CD14-positive monocyte (primary cell): ENCODE results near the gene LRP1B. TPM values are rescaled to one million over a fixed set of nuclear protein-coding genes. Genes with fewer than 3 reads are reported as not detected.

ENCODE experiments used
- DNase-seq, 3 donors: peaks; one replicate each; pipeline ENCODE4 v3.0.0-alpha.2; 2011 to 2022
- H2AFZ ChIP-seq: 2 replicates; pipeline ENCODE4 v1.6.0; 2012; ENCODE audit warnings: mild to moderate bottlenecking, low read depth, low read length, inconsistent platforms; ENCODE audit not compliant: insufficient read depth, poor library complexity, severe bottlenecking
- H3K27ac ChIP-seq, 2 donors: 1 replicate in 1 of 2; 2 replicates in 1 of 2; pipeline ENCODE4 v1.5.1; 2012 to 2013; ENCODE audit warnings: low read length in 2 of 2, control low read depth in 1 of 2, inconsistent platforms in 1 of 2, low read depth in 1 of 2, mild to moderate bottlenecking in 1 of 2
- H3K27me3 ChIP-seq, 2 donors: one replicate each; pipeline versions ENCODE4 v1.6.0 to v1.6.1; 2011 to 2013; ENCODE audit warnings: low read length in 2 of 2; ENCODE audit not compliant: control insufficient read depth in 2 of 2, insufficient read depth in 2 of 2
- H3K36me3 ChIP-seq, 2 donors: replicated peaks in 1 of 2; 1 replicate in 1 of 2; 2 replicates in 1 of 2; pipeline versions ENCODE4 v1.5.1 to v1.6.1; 2012 to 2013; ENCODE audit warnings: low read length in 2 of 2, control low read depth in 1 of 2, inconsistent platforms in 1 of 2, mild to moderate bottlenecking in 1 of 2; ENCODE audit not compliant: insufficient read depth in 2 of 2, control insufficient read depth in 1 of 2
- H3K4me1 ChIP-seq, 2 donors: 1 replicate in 1 of 2; 2 replicates in 1 of 2; pipeline versions ENCODE4 v1.5.1 to v1.6.1; 2012 to 2013; ENCODE audit warnings: low read length in 2 of 2, control low read depth in 1 of 2, inconsistent platforms in 1 of 2, mild to moderate bottlenecking in 1 of 2, moderate library complexity in 1 of 2; ENCODE audit not compliant: insufficient read depth in 2 of 2, control insufficient read depth in 1 of 2
- H3K4me2 ChIP-seq: replicated peaks from 2 replicates; pipeline ENCODE3; 2012; ENCODE audit warnings: low read length, moderate library complexity, mild to moderate bottlenecking; ENCODE audit not compliant: poor library complexity, severe bottlenecking; ENCODE audit errors: extremely low read depth
- H3K4me3 ChIP-seq, 3 experiments: fragments of 200-600 bp in 1 of 3; sonication (generic) in 1 of 3; replicated peaks in 1 of 3; 1 replicate in 2 of 3; 2 replicates in 1 of 3; pipeline ENCODE4 v1.5.1; 2011 to 2013; ENCODE audit warnings: low read length in 3 of 3, mild to moderate bottlenecking in 3 of 3, control low read depth in 2 of 3, low read depth in 2 of 3, inconsistent platforms in 1 of 3, moderate library complexity in 1 of 3
- H3K79me2 ChIP-seq: 2 replicates; pipeline ENCODE4 v1.6.0; 2012; ENCODE audit warnings: mild to moderate bottlenecking, control low read depth, inconsistent platforms, low read length, moderate library complexity; ENCODE audit not compliant: insufficient read depth
- H3K9ac ChIP-seq: 2 replicates; pipeline ENCODE4 v1.6.0; 2017; ENCODE audit warnings: low read length, mild to moderate bottlenecking; ENCODE audit not compliant: insufficient read depth, poor library complexity, severe bottlenecking
- H3K9me3 ChIP-seq, 2 donors: replicated peaks in 1 of 2; 1 replicate in 1 of 2; 2 replicates in 1 of 2; pipeline versions ENCODE4 v1.5.1 to v1.6.1; 2012 to 2013; ENCODE audit warnings: low read length in 2 of 2, control low read depth in 1 of 2; ENCODE audit not compliant: control insufficient read depth in 1 of 2, insufficient read depth in 1 of 2
- H4K20me1 ChIP-seq: 2 replicates; pipeline ENCODE4 v1.6.0; 2012; ENCODE audit warnings: mild to moderate bottlenecking, low read length, control low read depth, moderate library complexity; ENCODE audit not compliant: insufficient read depth
- H3K27ac Mint-ChIP-seq, 7 donors: one replicate each; pipeline ENCODE4 v1.8.0; 2020; ENCODE audit warnings: mild to moderate bottlenecking in 7 of 7, mixed read lengths in 7 of 7, moderate library complexity in 6 of 7, inconsistent platforms in 2 of 7
- H3K27me3 Mint-ChIP-seq, 3 donors: one replicate each; pipeline ENCODE4 v1.8.0; 2021 to 2022; ENCODE audit warnings: low read depth in 3 of 3, mild to moderate bottlenecking in 3 of 3, mixed read lengths in 3 of 3, moderate library complexity in 3 of 3, inconsistent platforms in 1 of 3
- H3K36me3 Mint-ChIP-seq, 2 donors: one replicate each; pipeline ENCODE4 v1.8.0; 2020; ENCODE audit warnings: mixed read lengths in 2 of 2, inconsistent platforms in 1 of 2, mild to moderate bottlenecking in 1 of 2
- H3K4me1 Mint-ChIP-seq: one replicate; pipeline ENCODE4 v1.8.0; 2020; ENCODE audit warnings: mild to moderate bottlenecking, mixed read lengths
- H3K4me3 Mint-ChIP-seq, 2 donors: one replicate each; pipeline ENCODE4 v1.8.0; 2020; ENCODE audit warnings: mild to moderate bottlenecking in 2 of 2, mixed read lengths in 2 of 2, moderate library complexity in 1 of 2
- H3K9me3 Mint-ChIP-seq, 7 donors: one replicate each; pipeline ENCODE4 v1.8.0; 2020 to 2022; ENCODE audit warnings: mixed read lengths in 7 of 7, mild to moderate bottlenecking in 6 of 7, moderate library complexity in 6 of 7, inconsistent platforms in 2 of 7
- WGBS: methylation state at CpG from one replicate; pipeline ENCODE4 v1.1.5; 2013; ENCODE audit warnings: missing lambda C conversion rate; ENCODE audit not compliant: insufficient coverage; 5-methylcytosine and 5-hydroxymethylcytosine counted together
- intact Hi-C, 2 donors: fragments of 100-400 bp; cut with micrococcal nuclease; formaldehyde crosslinking; loops; one replicate each; pipeline versions ENCODE4 v1.15.0 to v1.15.1; 2023
- polyA plus RNA-seq, 3 donors: library from polyadenylated mRNA; depleted of rRNA in 1 of 3; unstranded in 2 of 3; stranded (reverse) in 1 of 3; fragments of 300-500 nt in 2 of 3; fragments of >200 nt in 1 of 3; fragmentation: Illumina TruSeq in 2 of 3; gene quantifications; 1 replicate in 2 of 3; 2 replicates in 1 of 3; pipeline ENCODE4 v1.2.3, GENCODE V29; 2012 to 2021
- TF ChIP-seq, protein P1 (sequence below): fragments of 200-600 bp; IDR thresholded peaks from one replicate; pipeline ENCODE4 v1.8.0; 2022; ENCODE audit warnings: antibody characterized with exemption, mild to moderate bottlenecking

LRP1B gene
- polyA plus RNA-seq, 3 donors = not detected

DNA sequence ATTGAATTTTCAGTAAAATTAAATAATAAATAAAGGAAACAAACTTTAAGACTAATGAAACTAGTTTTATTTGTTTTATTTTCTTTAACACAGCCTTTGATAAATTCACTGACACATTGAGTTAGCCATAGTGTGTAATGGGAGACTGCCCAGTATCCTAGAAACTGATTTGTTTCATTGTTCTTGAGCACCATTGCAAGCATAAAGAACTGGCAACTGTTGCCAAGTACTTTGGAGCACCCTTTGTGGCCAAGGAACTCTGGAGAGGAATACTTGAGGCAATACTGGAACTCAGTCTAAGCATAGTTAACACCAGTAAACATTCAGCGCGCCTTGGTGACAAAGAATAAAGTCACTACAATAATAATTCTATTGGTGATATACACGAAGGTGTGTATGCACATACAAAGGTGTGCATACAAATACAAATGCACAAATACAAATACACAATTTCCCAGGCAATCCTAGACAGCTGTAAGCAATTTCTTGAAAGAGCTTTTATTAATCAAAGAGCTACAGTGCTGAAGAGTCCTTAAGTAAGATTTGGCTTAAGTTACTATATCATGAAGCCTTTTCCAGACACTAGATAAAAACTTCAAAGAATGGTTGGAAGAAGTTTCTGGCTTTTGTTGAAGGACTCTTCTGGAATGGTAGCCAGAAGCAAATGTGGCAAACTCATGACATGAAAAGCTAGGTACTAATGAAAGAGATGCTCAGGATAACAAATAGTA, 1371.2 kb downstream of the LRP1B start:
- TF ChIP-seq, protein P1, sequence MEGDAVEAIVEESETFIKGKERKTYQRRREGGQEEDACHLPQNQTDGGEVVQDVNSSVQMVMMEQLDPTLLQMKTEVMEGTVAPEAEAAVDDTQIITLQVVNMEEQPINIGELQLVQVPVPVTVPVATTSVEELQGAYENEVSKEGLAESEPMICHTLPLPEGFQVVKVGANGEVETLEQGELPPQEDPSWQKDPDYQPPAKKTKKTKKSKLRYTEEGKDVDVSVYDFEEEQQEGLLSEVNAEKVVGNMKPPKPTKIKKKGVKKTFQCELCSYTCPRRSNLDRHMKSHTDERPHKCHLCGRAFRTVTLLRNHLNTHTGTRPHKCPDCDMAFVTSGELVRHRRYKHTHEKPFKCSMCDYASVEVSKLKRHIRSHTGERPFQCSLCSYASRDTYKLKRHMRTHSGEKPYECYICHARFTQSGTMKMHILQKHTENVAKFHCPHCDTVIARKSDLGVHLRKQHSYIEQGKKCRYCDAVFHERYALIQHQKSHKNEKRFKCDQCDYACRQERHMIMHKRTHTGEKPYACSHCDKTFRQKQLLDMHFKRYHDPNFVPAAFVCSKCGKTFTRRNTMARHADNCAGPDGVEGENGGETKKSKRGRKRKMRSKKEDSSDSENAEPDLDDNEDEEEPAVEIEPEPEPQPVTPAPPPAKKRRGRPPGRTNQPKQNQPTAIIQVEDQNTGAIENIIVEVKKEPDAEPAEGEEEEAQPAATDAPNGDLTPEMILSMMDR = no peak
- no peak overlapping the region for H2AFZ ChIP-seq
- intact Hi-C loops = no loop called here

DNA sequence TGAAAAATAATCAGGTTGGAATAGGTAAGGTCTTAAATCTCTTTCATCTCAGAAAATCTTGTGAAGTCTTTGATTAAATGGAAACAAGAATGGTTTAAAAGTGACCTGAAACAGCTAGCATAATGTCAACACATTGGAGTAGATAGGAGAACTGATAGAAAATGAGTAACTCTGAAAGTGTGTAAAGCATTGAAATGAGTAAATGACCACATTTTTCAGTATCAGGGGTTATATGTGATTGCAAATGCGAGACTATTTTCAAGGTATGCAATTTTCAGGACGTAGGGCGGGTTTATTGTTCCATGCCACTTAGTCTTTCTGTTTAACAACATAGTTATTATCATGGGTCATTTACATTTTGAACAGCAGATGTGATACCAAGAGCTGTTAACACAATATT, 1383.2 kb downstream of the LRP1B start:
- Histone ChIP-seq H3K4me2 (no peak overlapping the region), H3K9ac (no peak overlapping the region), H3K9me3 (no peaks in the 10 kb centered on the region), H4K20me1 (no peaks in the 10 kb centered on the region), H3K4me1 (no peaks in the 10 kb centered on the region), H3K27me3 (no peaks in the 10 kb centered on the region), H3K4me3 (no peak overlapping the region), H3K27ac (no peak overlapping the region), H3K36me3 (no peaks in the 10 kb centered on the region), H3K79me2 (no peaks in the 10 kb centered on the region), H2AFZ (no peak overlapping the region)
- no peaks in the 10 kb centered on the region for H3K27me3 Mint-ChIP-seq
- H3K4me3 Mint-ChIP-seq = no peak overlapping the region
- H3K4me1 Mint-ChIP-seq = no peaks in the 10 kb centered on the region
- H3K27ac Mint-ChIP-seq = no peak overlapping the region
- no peak for DNase-seq
- H3K9me3 Mint-ChIP-seq = peaks cover 0 to 4% (median 0%) of the 10 kb centered on the region in 7 donors
- H3K36me3 Mint-ChIP-seq = no peaks in the 10 kb centered on the region
- 100% methylated on average over 1 of the region's 3 CpGs for WGBS
- intact Hi-C loops = no loop called here
- TF ChIP-seq, protein P1 = no peak

More for the DNA sequence above, 1371.2 kb downstream of the LRP1B start:
- Histone ChIP-seq H3K4me1 (no peaks in the 10 kb centered on the region), H3K27ac (no peak overlapping the region), H3K4me2 (no peak overlapping the region), H3K36me3 (no peaks in the 10 kb centered on the region), H3K9me3 (no peaks in the 10 kb centered on the region), H3K4me3 (no peak overlapping the region), H3K9ac (no peak overlapping the region), H4K20me1 (no peaks in the 10 kb centered on the region), H3K27me3 (no peaks in the 10 kb centered on the region), H3K79me2 (no peaks in the 10 kb centered on the region)
- no peaks in the 10 kb centered on the region for H3K4me1 Mint-ChIP-seq
- no CpG with 5 or more reads among the region's 3 CpGs for WGBS
- H3K36me3 Mint-ChIP-seq = no peaks in the 10 kb centered on the region
- H3K27ac Mint-ChIP-seq = no peak overlapping the region
- H3K4me3 Mint-ChIP-seq = no peak overlapping the region
- peaks cover 0 to 3% (median under 1%) of the 10 kb centered on the region in 7 donors for H3K9me3 Mint-ChIP-seq
- H3K27me3 Mint-ChIP-seq = no peaks in the 10 kb centered on the region
- DNase-seq = no peak
